HG03442 (cell line): ENCODE results near the gene JAM3.

Experiments used
- ATAC-seq: cut with Tn5 transposase; IDR thresholded peaks from one replicate; pipeline ENCODE4 v1.9.1; 2021; ENCODE audit warnings: mild to moderate bottlenecking, moderate library complexity; ENCODE audit not compliant: unreplicated experiment

The JAM3 gene

DNA sequence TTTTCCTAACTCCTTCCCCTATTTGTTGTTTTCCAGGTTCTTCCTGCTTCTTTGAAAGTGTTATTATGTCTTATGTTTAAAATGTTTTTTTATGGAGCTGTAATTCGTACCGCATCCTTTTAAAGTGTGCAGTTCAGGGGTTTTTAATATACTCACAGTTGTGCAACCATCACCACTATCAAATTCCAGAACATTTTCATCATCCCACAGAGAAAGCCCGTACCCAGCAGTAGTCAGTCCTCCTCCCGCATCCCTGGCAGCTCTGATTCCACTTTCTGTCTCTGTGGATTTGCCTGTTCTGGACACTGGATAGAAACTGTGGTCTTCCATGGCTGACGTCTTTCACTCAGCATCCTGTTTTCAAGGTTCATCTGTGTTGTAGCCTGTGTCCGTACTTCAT lies 73.7 kb downstream of the JAM3 start:
- no peak for ATAC-seq

DNA sequence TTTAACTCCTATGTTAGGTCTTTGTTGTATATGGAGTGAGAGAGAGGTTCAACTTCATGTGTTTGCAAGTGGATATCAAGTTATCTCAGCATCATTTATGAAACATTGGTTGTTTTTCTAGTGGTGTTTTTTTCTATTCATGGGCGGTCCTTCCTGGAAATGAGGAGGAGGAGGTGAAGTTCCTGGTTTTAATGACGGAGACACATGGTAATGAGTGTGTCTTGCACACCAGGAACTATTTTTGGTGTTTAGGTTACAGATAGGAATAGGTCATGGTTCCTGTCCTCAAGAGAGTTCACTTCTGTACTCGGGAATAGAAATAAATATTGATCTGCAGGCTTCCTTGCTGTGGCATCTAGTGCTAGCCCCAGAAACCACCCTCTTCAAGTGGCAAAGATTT lies 74.9 kb downstream of the JAM3 start:
- ATAC-seq = no peak

- ATAC-seq = no peak
These were observed 75.9 kb downstream of the JAM3 start for GRCh38 chr11:134144744-134145143.

DNA sequence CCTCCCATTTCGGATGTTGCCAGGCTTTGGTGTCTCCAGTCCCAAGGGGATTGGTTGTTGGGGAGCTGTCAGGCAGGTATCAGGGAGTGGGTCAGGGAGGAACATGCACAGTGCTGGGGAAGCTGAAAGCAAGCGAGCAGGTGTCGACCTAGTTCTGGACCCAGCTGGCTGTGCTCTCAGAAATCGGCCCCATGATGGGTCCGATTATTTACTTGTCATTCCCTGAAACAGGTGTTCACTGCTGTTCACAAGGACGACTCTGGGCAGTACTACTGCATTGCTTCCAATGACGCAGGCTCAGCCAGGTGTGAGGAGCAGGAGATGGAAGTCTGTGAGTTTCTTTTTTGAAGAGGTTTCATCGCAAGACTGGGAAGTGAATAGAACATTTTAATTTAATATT lies 76.8 kb downstream of the JAM3 start:
- no peak for ATAC-seq

DNA sequence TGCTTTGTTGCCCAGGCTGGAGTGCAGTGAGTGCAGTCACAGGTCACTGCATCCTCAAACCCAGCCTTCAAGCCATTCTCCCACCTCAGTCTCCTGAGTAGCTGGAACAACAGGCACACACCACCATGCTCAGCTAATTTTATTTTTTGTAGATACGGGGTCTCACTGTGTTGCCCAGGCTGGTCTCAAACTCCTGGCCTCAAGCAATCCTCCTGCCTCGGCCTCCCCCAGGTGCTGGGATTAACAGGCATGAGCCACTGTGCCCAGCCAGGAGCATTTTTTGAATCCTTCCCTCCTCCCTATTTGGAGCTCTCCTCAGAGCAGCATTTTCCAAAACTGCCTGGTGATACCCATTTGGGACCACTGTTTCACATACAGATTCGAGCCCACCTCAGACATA lies 77.7 kb downstream of the JAM3 start:
- no peak for ATAC-seq

GRCh38 chr11:134149371-134149770 lies 80.5 kb downstream of the JAM3 start:
- no peak for ATAC-seq

DNA sequence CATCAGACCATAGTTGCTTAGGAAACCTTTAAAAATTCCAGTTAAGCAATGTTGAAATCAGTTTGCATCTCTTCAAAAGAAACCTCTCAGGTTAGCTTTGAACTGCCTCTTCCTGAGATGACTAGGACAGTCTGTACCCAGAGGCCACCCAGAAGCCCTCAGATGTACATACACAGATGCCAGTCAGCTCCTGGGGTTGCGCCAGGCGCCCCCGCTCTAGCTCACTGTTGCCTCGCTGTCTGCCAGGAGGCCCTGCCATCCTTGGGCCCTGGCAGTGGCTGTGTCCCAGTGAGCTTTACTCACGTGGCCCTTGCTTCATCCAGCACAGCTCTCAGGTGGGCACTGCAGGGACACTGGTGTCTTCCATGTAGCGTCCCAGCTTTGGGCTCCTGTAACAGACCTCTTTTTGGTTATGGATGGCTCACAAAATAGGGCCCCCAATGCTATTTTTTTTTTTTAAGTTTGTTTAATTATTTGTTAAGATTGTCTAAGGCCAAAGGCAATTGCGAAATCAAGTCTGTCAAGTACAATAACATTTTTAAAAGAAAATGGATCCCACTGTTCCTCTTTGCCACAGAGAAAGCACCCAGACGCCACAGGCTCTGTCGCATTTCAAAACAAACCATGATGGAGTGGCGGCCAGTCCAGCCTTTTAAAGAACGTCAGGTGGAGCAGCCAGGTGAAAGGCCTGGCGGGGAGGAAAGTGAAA lies 81.5 kb downstream of the JAM3 start:
- ATAC-seq = no peak

GRCh38 chr11:134151083-134151747 lies 82.3 kb downstream of the JAM3 start:
- no peak for ATAC-seq

DNA sequence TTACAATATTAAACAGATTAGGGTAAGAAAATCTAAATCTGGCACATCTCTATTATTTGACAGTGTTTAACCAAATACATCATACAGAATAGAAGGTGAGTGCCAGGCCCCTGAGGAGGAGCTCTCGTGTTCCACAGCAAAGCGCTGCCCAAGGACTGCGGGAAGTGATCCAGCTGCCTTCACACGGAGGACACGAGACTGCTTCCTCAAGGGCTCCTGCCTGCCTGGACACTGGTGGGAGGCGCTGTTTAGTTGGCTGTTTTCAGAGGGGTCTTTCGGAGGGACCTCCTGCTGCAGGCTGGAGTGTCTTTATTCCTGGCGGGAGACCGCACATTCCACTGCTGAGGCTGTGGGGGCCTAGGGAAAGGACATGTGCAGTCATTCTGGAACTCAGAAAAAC lies 83.8 kb downstream of the JAM3 start:
- ATAC-seq = no peak

- ATAC-seq = no peak
These were observed 84.5 kb downstream of the JAM3 start for GRCh38 chr11:134153147-134153905.

- ATAC-seq = no peak
These were observed 85.6 kb downstream of the JAM3 start for GRCh38 chr11:134154441-134154840.

DNA sequence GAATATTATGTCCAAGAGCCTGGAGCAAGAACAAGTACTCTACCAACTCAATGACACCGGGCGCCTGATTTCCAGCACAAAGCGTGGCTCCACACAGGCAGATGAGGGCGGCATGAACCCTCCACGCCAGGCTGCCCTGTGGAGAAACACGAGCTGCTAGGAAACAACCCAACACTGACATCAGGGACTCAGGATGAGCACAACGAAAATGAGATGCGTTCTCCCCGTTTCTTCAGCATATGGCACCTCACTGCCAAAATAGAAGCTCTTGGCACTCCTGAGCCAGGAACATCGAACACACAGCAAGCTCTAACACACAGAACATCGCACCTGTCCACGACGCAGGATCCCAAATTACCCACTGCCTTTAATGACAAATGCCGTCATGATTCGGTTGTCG lies 86.6 kb downstream of the JAM3 start:
- no peak for ATAC-seq

GRCh38 chr11:134155946-134156865 lies 87.3 kb downstream of the JAM3 start:
- no peak for ATAC-seq

- ATAC-seq = no peak
These were observed 88.6 kb downstream of the JAM3 start for GRCh38 chr11:134157451-134157850.

- no peak for ATAC-seq
These were observed 89.2 kb downstream of the JAM3 start for GRCh38 chr11:134158023-134158422.

DNA sequence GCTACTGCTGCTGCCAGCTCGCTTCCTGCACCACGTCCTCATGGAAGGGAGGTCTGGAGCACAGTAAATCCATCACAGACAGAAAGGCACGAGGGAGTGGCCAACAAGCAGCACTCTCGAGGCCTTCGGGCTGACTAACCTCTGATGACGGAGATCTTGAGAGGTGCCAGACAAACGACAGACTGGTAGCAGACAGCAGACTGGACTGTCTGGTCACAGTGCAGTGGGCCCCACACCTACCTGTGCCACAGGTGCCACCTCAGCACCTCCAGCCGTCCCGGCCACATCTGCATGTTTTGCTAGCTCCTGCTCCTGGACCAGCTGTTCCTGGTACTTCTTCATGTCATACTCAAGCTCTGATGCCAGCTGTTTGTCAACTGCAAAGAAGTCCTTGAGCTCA lies 90.8 kb downstream of the JAM3 start:
- ATAC-seq = no peak

DNA sequence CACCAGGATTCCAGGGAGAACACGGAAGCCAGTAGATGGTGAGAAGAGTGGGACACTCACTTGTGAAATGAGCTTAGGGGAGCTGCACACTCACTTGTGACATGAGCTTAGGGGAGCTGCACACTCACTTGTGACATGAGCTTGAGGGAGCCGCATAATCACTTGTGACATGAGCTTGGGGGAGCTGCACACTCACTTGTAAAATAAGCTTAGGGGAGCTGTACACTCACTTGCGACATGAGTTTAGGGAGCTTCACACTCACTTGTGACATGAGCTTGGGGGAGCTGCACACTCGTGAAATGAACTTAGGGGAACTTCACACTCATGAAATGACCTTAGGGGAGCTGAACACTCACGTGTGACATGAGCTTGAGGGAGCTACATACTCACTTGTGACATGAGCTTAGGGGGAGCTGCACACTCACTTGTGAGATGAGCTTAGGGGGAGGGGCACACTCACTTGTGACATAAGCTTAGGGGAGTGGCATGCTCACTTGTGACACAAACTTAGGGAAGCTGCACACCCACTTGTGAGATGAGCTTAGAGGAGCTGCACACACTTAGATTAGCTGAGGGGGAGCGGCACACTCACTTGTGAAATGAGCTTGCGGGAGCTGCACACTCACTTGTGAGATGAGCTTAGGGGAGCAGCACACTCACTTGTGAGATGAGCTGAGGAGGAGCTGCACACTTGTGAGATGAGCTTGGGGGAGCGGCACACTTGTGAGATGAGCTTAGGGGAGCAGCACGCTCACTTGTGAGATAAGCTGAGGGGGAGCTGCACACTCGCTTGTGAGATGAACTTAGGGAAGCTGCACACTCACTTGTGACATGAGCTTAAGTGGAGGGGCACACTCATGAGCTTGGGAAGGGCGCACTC lies 95.9 kb downstream of the JAM3 start:
- ATAC-seq = no peak

DNA sequence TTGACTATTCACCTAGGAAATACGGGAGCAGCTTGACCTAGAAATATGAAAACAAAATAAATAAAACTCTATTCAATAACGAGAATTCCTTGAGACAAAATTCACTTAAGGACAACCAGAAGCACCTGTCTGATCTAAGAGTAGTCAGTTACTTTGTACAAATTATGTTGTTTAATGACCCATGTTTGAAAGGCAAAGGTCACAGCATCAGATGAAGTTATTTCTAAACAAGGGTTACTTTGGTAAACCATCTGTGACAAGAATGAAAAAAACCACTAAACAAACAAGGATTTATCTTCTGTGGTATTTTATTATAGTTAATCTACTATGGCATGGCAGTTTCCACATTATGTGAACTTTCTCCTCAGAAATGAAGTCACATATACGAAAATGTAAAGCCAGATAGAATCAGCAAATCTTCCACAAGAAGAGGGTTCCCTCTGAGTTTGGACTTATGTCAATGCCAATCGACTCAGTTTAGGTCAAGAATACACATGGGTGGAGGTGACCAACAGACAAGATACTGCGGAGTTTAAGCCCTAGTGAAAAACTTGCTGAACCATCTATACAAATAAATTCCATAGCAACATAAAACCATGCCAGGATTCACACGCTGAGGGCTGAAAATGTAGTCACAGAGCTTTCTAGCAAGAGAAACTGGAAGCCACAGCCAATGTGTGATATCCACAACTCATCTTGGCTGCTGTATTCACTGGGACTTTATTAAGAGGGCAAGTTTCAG lies 101.5 kb downstream of the JAM3 start:
- ATAC-seq = no peak

GRCh38 chr11:134170919-134171281 lies 102.0 kb downstream of the JAM3 start:
- no peak for ATAC-seq
